H1 (cell line): Measurements from ENCODE around the gene TTC29. TPM values are rescaled to one million over a fixed set of nuclear protein-coding genes. Genes with fewer than 3 reads are reported as not detected.

Experiments
- CTCF ChIA-PET: fragments of 300-600 bp; sonication (Branson Sonifier 250); formaldehyde crosslinking; loops from one replicate; lab custom pipeline; 2021; ENCODE audit not compliant: partially characterized antibody; lab: Charles Lee
- POLR2A ChIA-PET: fragments of 300-600 bp; sonication (Branson Sonifier 250); formaldehyde crosslinking; loops from one replicate; lab custom pipeline; 2021; ENCODE audit warnings: inconsistent platforms; ENCODE audit not compliant: partially characterized antibody; lab: Charles Lee
- DNase-seq, 2 experiments: peaks; one replicate each; pipeline versions ENCODE4 v3.0.0 to v3.0.0-alpha.2; 2010 to 2022; ENCODE audit warnings: low spot score in 2 of 2, low read depth in 1 of 2, mixed read lengths in 1 of 2
- FAIRE-seq: peaks from 2 replicates; lab custom pipeline; 2011; peaks lifted over from hg19 to GRCh38; lab: Jason Lieb, UNC
- H2AFZ ChIP-seq: 2 replicates; pipeline ENCODE4 v1.8.1; 2012; ENCODE audit warnings: low read length, inconsistent platforms
- H2AK5ac ChIP-seq: 2 replicates; pipeline ENCODE4 v1.6.1; 2013; ENCODE audit warnings: low read depth, low read length
- H2BK120ac ChIP-seq: replicated peaks from 2 replicates; pipeline ENCODE3; 2013; ENCODE audit warnings: low read depth, low read length, inconsistent platforms
- H2BK12ac ChIP-seq: 2 replicates; pipeline ENCODE4 v1.6.1; 2013; ENCODE audit warnings: low read depth, low read length
- H2BK15ac ChIP-seq: 2 replicates; pipeline ENCODE4 v1.6.1; 2013; ENCODE audit warnings: low read length
- H2BK20ac ChIP-seq: 2 replicates; pipeline ENCODE4 v1.6.1; 2013; ENCODE audit warnings: low read length
- H2BK5ac ChIP-seq: 2 replicates; pipeline ENCODE4 v1.6.1; 2013; ENCODE audit warnings: low read depth, low read length
- H3K14ac ChIP-seq: 2 replicates; pipeline ENCODE4 v1.6.1; 2013; ENCODE audit warnings: inconsistent platforms; ENCODE audit not compliant: insufficient read length
- H3K18ac ChIP-seq: 2 replicates; pipeline ENCODE4 v1.6.1; 2013; ENCODE audit warnings: low read length; ENCODE audit errors: extremely low read depth
- H3K23ac ChIP-seq: 2 replicates; pipeline ENCODE4 v1.6.1; 2013; ENCODE audit warnings: inconsistent platforms; ENCODE audit not compliant: insufficient read length
- H3K23me2 ChIP-seq: 2 replicates; pipeline ENCODE4 v1.6.1; 2013; ENCODE audit warnings: low read depth, low read length
- H3K27ac ChIP-seq: 2 replicates; pipeline ENCODE4 v1.6.1; 2011; ENCODE audit warnings: low read depth, low read length, inconsistent platforms
- H3K27me3 ChIP-seq, 4 experiments: replicated peaks in 1 of 4; 1 replicate in 1 of 4; 2 replicates in 3 of 4; pipeline versions ENCODE4 v1.6.1 to v1.8.1; 2011 to 2013; ENCODE audit warnings: low read length in 3 of 4, mild to moderate bottlenecking in 3 of 4, inconsistent platforms in 2 of 4, mixed read lengths in 2 of 4, moderate library complexity in 1 of 4; ENCODE audit not compliant: control insufficient read depth in 3 of 4, insufficient read depth in 3 of 4; ENCODE audit errors: extremely low read depth in 1 of 4
- H3K36me3 ChIP-seq, 4 experiments: 2 replicates each; pipeline versions ENCODE4 v1.6.1 to v1.8.1; 2011 to 2013; ENCODE audit warnings: mild to moderate bottlenecking in 4 of 4, low read length in 3 of 4, moderate library complexity in 2 of 4, control low read depth in 1 of 4, inconsistent platforms in 1 of 4; ENCODE audit not compliant: insufficient read depth in 4 of 4, control insufficient read depth in 2 of 4
- H3K4ac ChIP-seq: replicated peaks from 2 replicates; pipeline ENCODE3; 2013; ENCODE audit warnings: low read length, low read depth, mixed read lengths, inconsistent platforms; ENCODE audit not compliant: insufficient read length
- H3K4me1 ChIP-seq, 4 experiments: replicated peaks in 1 of 4; 1 replicate in 1 of 4; 2 replicates in 3 of 4; pipeline versions ENCODE4 v1.6.1 to v1.8.1; 2011 to 2013; ENCODE audit warnings: low read length in 3 of 4, inconsistent platforms in 2 of 4, mixed read lengths in 1 of 4; ENCODE audit not compliant: insufficient read depth in 4 of 4, control insufficient read depth in 3 of 4
- H3K4me2 ChIP-seq, 2 experiments: 2 replicates each; pipeline versions ENCODE4 v1.6.1 to v1.8.1; 2011 to 2013; ENCODE audit warnings: low read depth in 2 of 2, low read length in 2 of 2, control low read depth in 1 of 2, inconsistent platforms in 1 of 2, mild to moderate bottlenecking in 1 of 2; ENCODE audit not compliant: insufficient read depth in 1 of 2
- H3K4me3 ChIP-seq, 4 experiments: fragments of 200-600, 300-600 bp in 1 of 4; sonication (generic), shearing (Covaris generic), sonication (Bioruptor Twin) in 1 of 4; 2 replicates each; pipeline versions ENCODE4 v1.5.1 to v1.8.1; 2011 to 2016; ENCODE audit warnings: low read length in 4 of 4, low read depth in 3 of 4, control low read depth in 2 of 4, inconsistent platforms in 2 of 4, mild to moderate bottlenecking in 2 of 4, mixed read lengths in 1 of 4, moderate library complexity in 1 of 4; ENCODE audit not compliant: insufficient read depth in 2 of 4; ENCODE audit errors: extremely low read depth in 1 of 4
- H3K56ac ChIP-seq: replicated peaks from 2 replicates; pipeline ENCODE3; 2013; ENCODE audit warnings: low read depth, mild to moderate bottlenecking, mixed read lengths, low read length, inconsistent platforms; ENCODE audit not compliant: insufficient read length
- H3K79me1 ChIP-seq: 2 replicates; pipeline ENCODE4 v1.6.1; 2013; ENCODE audit warnings: low read depth, low read length, control low read depth
- H3K79me2 ChIP-seq, 2 experiments: 2 replicates each; pipeline versions ENCODE4 v1.6.1 to v1.8.1; 2012 to 2013; ENCODE audit warnings: low read length in 2 of 2, mild to moderate bottlenecking in 2 of 2, inconsistent platforms in 1 of 2; ENCODE audit not compliant: insufficient read depth in 2 of 2, control insufficient read depth in 1 of 2
- H3K9ac ChIP-seq, 4 experiments: replicated peaks in 1 of 4; 1 replicate in 1 of 4; 2 replicates in 3 of 4; pipeline versions ENCODE4 v1.6.1 to v1.8.1; 2011 to 2013; ENCODE audit warnings: low read depth in 3 of 4, low read length in 3 of 4, control low read depth in 2 of 4, mild to moderate bottlenecking in 2 of 4, moderate library complexity in 2 of 4, inconsistent platforms in 1 of 4; ENCODE audit errors: extremely low read depth in 1 of 4
- H3K9me3 ChIP-seq, 2 experiments: 2 replicates each; pipeline versions ENCODE4 v1.6.1 to v1.8.1; 2012 to 2013; ENCODE audit warnings: mild to moderate bottlenecking in 2 of 2, moderate library complexity in 2 of 2, control low read depth in 1 of 2, inconsistent platforms in 1 of 2, low read depth in 1 of 2, low read length in 1 of 2, mixed read lengths in 1 of 2; ENCODE audit not compliant: insufficient read depth in 2 of 2
- H4K20me1 ChIP-seq, 2 experiments: replicated peaks in 1 of 2; 2 replicates each; pipeline versions ENCODE3 to v1.8.1; 2011 to 2013; ENCODE audit warnings: inconsistent platforms in 2 of 2, low read length in 2 of 2, mild to moderate bottlenecking in 1 of 2; ENCODE audit not compliant: insufficient read depth in 2 of 2, control insufficient read depth in 1 of 2
- H4K5ac ChIP-seq: 2 replicates; pipeline ENCODE4 v1.6.1; 2013; ENCODE audit warnings: low read length, low read depth, mixed read lengths, inconsistent platforms; ENCODE audit not compliant: insufficient read length
- H4K8ac ChIP-seq: 2 replicates; pipeline ENCODE4 v1.8.0; 2013; ENCODE audit warnings: mild to moderate bottlenecking, moderate library complexity, low read length, inconsistent platforms; ENCODE audit not compliant: insufficient read depth; ENCODE audit errors: extremely low read depth
- H4K91ac ChIP-seq: replicated peaks from 2 replicates; pipeline ENCODE3; 2013; ENCODE audit warnings: low read length, mixed read lengths, inconsistent platforms; ENCODE audit not compliant: insufficient read length
- CBX8 ChIP-seq: fragments of 300-800, 300-1000 bp; sonication (generic); IDR thresholded peaks from 2 replicates; pipeline ENCODE4 v1.7.1; 2016; ENCODE audit warnings: low read depth, low read length, borderline replicate concordance
- GTF2F1 ChIP-seq: IDR thresholded peaks from 2 replicates; pipeline ENCODE4 v1.6.1; 2012; ENCODE audit warnings: low read depth, low read length, improper control_type of control experiment, borderline replicate concordance
- HDAC6 ChIP-seq: IDR thresholded peaks from one replicate; pipeline ENCODE4 v1.7.1; 2012; ENCODE audit warnings: low read depth, mild to moderate bottlenecking, inconsistent platforms, low read length, moderate library complexity
- JUN ChIP-seq: IDR thresholded peaks from 2 replicates; pipeline ENCODE4 v1.6.1; 2011; ENCODE audit warnings: low read depth, mild to moderate bottlenecking, improper control_type of control experiment, low read length
- KDM4A ChIP-seq: IDR thresholded peaks from one replicate; pipeline ENCODE4 v1.7.1; 2012; ENCODE audit warnings: low read depth, mild to moderate bottlenecking, moderate library complexity, low read length, inconsistent platforms; ENCODE audit not compliant: severe bottlenecking
- NRF1 ChIP-seq: IDR thresholded peaks from 2 replicates; pipeline ENCODE4 v1.6.1; 2011; ENCODE audit warnings: mild to moderate bottlenecking, low read depth, low read length, improper control_type of control experiment
- SP1 ChIP-seq: IDR thresholded peaks from 2 replicates; pipeline ENCODE4 v1.6.1; 2011; ENCODE audit warnings: low read depth, low read length
- TAF1 ChIP-seq: IDR thresholded peaks from 2 replicates; pipeline ENCODE4 v1.6.1; 2011; ENCODE audit warnings: mild to moderate bottlenecking, low read depth, low read length
- TCF12 ChIP-seq: IDR thresholded peaks from 2 replicates; pipeline ENCODE4 v1.6.1; 2011; ENCODE audit warnings: low read depth, mild to moderate bottlenecking, low read length
- WGBS, 2 experiments: shearing (Covaris generic) in 1 of 2; methylation state at CpG; one replicate each; pipeline versions ENCODE4 v1.1.6 to v1.1.7; 2013 to 2015; ENCODE audit warnings: low lambda C conversion rate in 2 of 2, mixed read lengths in 2 of 2, inconsistent platforms in 1 of 2, low coverage in 1 of 2, missing lambda C conversion rate in 1 of 2; ENCODE audit not compliant: insufficient replicate concordance in 2 of 2, insufficient coverage in 1 of 2, insufficient read length in 1 of 2; ENCODE audit errors: extremely low coverage in 1 of 2, missing lambda C conversion rate in 1 of 2; 5-methylcytosine and 5-hydroxymethylcytosine counted together
- polyA plus RNA-seq, 7 experiments: library from polyadenylated mRNA; depleted of rRNA in 3 of 7; stranded (reverse) in 5 of 7; unstranded in 2 of 7; fragments of >200 nt in 5 of 7; fragments of 200-250 nt in 2 of 7; gene quantifications; 1 replicate in 5 of 7; 2 replicates in 1 of 7; 4 replicates in 1 of 7; pipeline versions ENCODE4 v1.2.1 to v1.2.3, GENCODE V29; 2011 to 2013; ENCODE audit warnings: missing spikeins in 2 of 7, mixed read lengths in 2 of 7
- total RNA-seq: library from RNA; stranded (reverse); fragmentation: NEBNext Ultra II Directional; extraction: Animal tissue kit (Norgen Biotek cat#: 25700); gene quantifications from 2 replicates; pipeline ENCODE4 v1.2.1, GENCODE V29; 2021

Gene TTC29
- total and polyA plus RNA-seq, 2 of the 8 experiments (the other 6 are each of a cell fraction or from before 2014, with no cell fraction given), result 0.28 TPM; not detected in 1

DNA sequence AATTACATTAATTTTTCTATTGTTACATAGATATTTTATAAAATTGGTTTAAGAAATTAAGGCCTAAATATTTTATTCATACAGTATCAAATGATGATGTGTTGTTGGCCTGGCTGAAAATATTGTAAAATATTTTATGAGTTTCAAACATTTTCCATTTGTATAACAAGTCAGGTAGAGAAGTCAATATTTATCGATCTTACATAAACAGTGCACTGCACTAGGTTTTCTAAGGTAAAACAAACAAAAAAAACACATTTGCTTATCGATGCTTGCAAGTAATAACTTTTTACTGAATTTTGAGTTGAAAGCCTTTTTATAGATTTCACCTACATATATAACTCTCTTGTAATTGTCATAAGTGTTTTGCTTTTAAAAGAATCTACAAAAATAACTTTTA is 7.2 kb upstream of the TTC29 start:
- Histone ChIP-seq H3K4ac (no peak overlapping the region), H3K27ac (no peak overlapping the region)
- POLR2A ChIA-PET, result no interaction called here
- TF ChIP-seq TAF1 (no peak), HDAC6 (no peak), NRF1 (no peak), GTF2F1 (no peak), JUN (no peak), CBX8 (no peak), KDM4A (no peak), TCF12 (no peak), SP1 (no peak)

More for the DNA sequence above, 7.2 kb upstream of the TTC29 start:
- Histone ChIP-seq H4K20me1 (no peaks in the 10 kb centered on the region), H2BK120ac (no peak overlapping the region), H2AK5ac (no peak overlapping the region), H2BK12ac (no peak overlapping the region), H3K79me1 (no peaks in the 10 kb centered on the region), H3K23ac (no peak overlapping the region), H2BK20ac (no peak overlapping the region), H3K9me3 (no peaks in the 10 kb centered on the region), H4K8ac (no peak overlapping the region), H3K18ac (no peak overlapping the region), H3K14ac (no peak overlapping the region), H3K4me1 (no peaks in the 10 kb centered on the region), H3K36me3 (no peaks in the 10 kb centered on the region), H2AFZ (no peak overlapping the region), H3K56ac (no peak overlapping the region), H3K27me3 (no peaks in the 10 kb centered on the region), H3K4me2 (no peak overlapping the region), H4K5ac (no peak overlapping the region), H3K9ac (no peak overlapping the region), H4K91ac (no peak overlapping the region), H3K79me2 (no peaks in the 10 kb centered on the region), H2BK15ac (no peak overlapping the region), H3K23me2 (no peaks in the 10 kb centered on the region), H3K4me3 (no peak overlapping the region), H2BK5ac (no peak overlapping the region)
- DNase-seq (no peak), FAIRE-seq (no peak)
- CTCF ChIA-PET, result no interaction called here
- 89% methylated on average over 2 of the region's 2 CpGs; no CpG with 5 or more reads in 1 of the 2 experiments for WGBS, 2 experiments
